Activated CD4-positive, alpha-beta T cell treated with anti-CD3 and anti-CD28 coated beads, Interleukin-2, amount 50 U/mL, for 1 hour (primary cell): ENCODE measurements around the gene ISG20L2.

ENCODE experiments used
- DNase-seq: peaks from one replicate; pipeline ENCODE4 v3.0.0-alpha.2; 2020

The ISG20L2 gene

DNA sequence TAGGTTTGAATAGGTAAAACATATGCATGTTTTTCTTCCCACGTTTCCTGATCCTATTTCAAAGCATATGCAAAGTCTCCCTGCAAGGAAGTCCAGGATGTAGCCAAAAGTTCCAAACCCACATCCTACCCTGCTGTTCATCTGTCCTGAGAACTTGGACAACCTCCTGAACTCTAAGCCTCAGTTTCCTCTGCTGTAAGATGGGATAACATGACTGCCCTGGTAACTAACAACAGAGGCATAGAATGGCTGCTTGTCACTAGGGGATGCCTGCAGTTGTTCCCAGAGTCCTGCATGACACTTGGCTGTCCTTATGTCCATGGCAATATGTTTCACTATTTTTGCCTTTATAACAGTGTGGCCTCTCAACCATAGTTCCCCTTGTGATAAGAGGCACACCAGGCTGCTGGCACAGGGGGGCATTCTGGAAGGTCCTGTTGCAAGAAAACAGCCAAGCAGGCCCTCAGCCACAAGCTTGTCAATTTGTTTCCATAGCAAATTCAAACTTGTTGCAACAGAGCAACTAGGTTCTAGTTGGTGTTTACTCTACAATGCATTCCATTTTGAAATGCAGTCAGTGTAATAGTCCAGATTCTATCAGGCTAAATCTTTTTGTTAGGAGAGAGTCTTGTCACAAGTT, 24.4 kb upstream of the ISG20L2 start:
- no peak for DNase-seq

DNA sequence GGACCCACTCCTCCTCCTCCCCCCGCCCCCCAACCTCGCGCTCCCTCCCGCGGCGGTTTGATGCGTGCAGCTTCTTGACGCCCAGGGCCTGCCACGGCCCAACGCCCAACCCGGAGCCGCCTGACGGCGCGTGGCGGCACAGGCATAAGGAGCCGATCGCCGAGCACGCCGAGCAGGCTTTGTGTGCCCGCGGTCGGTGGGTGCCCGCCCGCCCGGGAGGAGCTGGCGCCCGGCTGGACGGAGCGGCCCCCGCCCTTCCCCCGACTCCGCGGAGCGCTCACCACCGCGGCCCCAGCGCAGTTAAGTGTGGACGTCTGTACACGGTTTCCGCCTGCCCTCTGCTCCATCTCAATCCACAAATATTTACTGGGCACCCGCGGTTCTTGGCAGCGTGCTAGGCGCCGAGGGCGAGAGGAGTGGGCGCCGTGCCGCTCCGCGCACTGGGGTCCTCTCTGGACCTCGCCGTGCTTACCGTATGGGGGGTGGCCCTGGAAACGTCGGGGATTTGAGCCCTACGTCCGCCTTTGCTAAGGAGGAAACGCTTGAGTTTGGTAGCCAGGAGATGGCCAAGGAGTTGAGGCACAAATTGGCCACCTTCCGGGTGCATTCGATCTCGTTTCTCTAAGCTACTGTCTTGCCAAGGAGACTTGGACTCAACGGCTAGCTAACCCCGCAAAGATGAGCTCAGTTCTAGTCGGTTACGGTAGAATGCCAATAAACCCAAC, 23.4 kb upstream of the ISG20L2 start:
- DNase-seq, result peak; percentile 97

DNA sequence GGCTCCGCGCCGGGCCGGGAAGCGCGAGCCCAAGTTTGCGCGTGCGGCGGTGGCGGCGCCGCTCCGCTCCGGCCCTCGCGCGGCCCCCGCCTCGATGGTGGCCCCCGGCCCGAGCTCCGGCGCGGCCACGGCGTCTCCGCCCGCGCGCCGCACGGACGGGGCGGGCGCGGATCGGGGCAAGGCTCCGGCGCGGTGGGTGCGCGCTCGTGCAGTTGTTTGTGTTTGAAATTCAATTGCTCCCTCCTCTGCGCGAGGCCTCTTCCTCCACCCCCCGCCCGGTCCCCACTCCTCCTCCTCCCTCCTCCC, 22.8 kb upstream of the ISG20L2 start, which contains the start of gene HDGF:
TSS of gene HDGF (minus strand) at position 225 of the 306 bp plus-strand sequence. CDS start 246 bp downstream, outside the sequence.
- no peak for DNase-seq

DNA sequence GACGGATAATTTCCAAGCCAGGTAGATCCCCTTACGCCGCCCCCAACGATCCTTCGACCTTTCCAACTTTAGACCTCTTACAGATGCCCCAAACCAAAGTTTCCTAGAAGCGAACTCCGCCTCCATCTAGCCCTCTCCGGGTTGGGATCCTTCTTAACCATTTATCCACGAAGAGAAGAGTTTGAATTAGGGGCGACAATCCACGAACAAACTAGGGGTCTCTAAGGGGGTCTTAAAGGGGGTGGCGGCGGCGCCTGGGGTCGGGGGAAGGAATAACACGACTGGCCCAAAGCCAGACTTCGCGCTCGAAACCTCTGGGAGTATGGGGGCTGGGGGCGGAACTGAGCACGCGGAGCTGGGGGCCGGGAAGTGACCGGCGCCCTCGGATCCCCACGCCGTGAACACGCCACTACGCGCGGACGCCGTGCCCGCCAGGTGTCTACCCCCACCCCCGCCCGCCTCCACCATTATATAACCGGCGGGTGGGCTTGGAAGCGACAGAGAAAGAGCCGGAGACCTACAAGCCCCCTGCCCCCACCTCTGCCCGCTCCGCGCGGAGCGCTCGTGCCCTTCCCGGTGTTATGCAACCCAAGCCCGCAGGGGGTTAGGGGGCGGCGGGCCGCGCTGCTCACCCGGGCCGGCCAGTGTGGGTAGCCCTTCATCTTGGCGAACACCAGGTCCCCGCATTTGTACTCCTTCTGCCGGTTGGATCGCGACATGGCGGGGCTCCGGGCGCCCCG, 22.3 kb upstream of the ISG20L2 start:
- DNase-seq, result peak; percentile 33

DNA sequence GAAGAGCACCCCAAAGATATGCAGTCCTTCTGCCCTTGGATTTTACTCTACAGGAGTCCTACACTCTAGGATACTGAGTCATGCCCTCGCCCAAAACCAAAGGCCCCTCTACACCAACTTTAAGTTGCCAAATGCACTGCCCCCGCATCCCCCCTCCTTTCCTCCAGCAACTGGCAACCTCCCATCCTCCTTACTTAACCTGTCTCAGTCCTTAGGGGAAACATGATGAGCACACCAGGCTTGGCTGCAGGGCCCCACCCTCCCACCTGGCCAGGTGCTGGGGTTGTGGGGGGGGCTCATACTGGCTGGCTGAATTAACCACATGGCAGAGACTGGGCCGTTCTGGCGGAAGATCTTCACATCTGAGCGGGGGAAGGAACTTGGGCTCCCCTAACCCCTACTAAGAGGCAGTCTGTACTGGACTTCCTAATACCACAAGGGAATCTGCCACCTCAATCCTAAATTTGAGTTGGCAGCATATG, 21.7 kb upstream of the ISG20L2 start:
- DNase-seq, result no peak

DNA sequence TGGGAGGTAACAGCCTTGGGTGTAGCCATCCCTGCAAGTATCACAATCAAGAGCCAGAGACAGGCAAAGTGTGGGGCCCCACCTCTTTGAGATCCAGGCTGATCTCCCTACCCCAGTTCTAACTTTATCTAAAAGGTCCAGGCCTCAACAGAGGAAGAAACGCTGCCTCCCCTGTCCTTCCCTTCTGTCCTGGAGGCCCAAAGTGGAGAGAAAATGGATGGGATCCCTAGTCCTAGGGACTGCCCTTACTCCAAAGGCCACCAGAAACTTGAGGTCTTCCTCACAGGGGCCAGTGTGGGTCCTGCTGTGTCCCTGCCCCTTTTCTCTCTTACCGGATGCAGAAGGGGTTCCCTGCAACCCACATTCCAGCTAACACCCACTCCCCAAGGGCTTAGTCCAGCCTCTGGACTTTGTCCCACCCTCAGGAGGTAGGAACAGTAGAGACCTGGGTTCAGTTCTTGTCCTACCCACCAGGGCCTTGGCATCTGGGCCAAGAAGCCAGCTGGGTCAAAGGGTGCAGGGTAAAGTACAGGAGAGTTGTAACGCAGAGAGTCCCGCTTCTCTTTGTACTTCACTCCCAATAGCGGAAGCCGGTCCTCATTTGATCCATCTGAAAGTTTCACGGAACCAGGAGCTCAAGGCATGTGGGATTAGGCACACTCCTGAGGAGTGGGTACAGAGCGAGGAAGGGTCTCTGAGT, 21.0 kb upstream of the ISG20L2 start:
- DNase-seq, result no peak

DNA sequence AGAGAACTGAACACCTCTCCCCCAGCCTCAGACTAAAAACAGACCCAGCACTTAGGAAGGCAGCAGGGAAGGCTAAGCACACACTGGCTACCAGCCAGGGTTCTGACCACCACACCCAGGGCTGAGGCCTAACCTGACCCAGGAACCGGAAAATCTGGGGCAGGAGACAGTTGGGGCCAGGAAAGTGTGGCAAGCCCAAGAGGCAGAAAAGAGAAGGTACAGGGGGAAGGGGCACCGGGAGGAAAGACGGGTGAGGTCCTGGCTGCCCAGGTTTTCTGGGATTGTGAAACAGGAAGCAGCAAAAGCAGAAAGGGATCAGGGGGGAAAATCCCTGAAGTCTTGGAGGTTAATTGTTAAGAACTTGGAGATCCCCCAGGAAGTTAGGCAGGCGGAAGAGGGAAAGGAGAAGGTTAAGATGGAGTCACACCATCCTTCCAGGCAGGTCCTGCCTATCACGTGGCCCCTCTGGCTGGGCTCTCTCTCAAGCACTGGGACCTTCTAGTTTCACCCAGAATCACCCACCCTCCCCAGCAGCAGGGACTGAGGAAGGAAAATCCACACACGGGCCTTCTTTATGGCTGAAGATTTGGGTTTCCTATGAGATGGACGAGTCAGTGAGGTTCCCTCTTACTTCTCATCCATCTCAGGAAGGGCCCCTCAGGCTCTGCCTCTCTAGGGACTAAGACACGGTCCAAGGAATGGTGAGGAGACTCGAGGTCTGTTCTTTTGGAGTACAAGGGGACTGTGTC, 20.3 kb upstream of the ISG20L2 start:
- no peak for DNase-seq

DNA sequence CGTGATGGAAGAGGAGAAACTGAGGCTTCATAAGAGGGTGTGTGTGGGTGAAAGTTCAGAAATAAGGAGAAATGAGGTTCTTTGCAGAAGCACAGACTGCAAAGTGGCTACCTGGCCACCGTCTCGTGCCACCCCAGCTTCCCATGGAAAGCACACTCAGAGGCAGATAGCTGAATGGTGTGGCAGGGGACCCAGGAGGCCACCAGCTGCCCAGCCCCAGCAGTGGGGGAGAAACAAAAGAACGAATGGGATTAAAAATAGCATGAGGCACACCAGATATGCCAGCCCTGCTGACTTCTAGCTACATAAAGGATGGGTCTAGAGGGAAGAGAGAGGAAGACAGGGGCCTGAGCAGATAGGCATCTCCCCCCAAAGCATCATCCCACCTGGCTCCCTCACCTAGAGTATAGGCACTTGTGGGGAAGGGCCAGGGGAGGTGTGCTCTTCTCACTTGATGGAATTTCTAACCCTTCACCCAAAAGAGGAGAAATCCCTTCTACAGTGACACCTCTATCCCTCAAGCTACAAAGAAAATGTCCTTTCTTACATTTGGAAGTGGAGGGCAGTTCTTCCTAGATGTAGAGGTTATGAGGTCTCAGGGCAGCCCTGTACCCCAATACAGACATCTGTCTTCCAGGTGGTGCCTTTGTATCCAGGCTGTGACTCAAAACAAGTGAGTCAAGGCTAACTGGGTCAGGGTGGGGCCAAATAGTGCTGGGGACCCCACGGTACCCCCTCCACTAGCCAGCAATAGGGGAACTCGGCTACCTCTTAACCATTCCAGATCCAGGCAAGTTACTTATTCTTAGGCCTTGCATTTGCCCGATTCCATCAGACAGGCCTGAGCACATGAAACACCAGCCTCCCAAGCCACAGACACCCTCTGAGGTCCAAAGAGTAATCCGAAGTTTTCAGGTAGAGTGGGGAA, 19.4 kb upstream of the ISG20L2 start:
- DNase-seq, result no peak

DNA sequence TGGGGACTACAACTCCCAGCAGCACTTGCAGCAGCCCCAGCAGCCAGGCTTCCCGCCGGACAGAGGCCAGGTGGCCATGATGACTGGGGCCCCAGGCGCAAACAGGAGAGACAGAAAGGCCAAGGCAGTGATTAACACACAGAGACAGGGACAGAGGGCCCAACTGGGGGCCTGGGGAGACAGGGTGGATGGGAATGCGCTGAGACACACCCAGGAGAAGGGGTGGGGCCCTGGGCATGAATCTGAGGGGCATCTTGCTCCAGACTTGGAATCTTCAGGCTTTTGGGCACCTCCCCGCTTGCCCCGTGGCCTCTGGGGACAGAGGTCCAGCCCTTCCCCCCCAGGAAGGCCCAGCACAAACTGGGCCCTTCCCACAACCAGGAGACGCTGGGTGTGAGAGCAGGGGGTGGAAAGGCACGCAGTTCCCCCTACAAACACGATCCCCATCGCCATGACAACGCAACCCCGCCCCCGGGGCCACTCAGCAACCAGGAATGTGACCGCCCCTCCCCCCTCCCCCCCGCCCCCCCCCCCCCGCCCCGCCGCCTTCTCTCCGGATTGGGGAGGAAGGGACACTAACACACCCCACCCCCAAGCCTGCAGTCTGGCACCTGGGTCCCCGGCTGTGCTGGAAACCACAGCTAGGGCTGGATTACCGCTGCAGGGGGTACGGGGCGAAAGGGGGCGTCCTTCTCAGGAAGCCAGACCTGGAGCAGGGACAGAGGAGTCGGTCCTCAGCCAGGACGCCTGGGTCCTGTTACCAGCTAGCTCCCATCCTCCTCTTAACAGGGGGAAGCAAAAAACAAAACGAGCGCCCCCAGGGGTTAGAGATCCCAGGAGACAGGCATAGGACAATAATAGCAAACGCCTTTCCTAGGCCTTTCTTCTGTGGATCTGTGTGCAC, 18.4 kb upstream of the ISG20L2 start:
- peak; percentile 68 for DNase-seq

DNA sequence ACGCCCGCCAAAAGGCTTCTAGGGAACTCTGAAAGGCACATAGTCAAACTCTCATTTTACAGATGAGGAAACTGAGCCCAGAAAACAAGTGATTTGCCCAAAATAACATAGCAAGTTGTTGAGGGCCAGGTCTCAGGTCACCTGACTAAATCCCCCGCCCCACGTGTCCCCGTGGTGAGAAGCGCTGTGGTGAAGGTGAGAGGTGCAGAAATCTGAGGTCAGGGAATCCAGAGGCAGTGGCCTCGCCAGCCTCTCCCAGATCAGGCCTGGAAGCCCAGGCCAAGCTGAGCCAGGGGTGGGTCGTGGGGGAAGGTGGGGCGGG, 17.8 kb upstream of the ISG20L2 start:
- DNase-seq, result no peak

DNA sequence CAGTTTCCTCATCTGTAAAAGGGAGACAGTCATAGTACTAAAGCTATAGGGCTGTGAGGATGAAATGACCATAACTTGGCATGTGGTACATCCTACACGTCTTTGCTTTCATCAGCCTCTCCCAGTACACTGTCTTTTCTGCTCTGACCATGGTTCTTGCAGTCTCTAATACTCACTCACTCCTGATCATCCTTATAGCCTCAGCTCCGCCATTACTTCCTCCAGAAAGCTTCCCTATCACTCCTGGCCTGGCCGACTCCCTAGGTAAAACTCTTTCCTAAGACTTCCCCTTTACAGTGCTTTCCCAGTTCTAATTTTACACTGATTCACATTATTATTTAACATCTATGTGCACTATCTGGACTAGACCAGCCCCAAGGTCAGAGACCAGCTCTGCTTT, 17.3 kb upstream of the ISG20L2 start:
- no peak for DNase-seq

DNA sequence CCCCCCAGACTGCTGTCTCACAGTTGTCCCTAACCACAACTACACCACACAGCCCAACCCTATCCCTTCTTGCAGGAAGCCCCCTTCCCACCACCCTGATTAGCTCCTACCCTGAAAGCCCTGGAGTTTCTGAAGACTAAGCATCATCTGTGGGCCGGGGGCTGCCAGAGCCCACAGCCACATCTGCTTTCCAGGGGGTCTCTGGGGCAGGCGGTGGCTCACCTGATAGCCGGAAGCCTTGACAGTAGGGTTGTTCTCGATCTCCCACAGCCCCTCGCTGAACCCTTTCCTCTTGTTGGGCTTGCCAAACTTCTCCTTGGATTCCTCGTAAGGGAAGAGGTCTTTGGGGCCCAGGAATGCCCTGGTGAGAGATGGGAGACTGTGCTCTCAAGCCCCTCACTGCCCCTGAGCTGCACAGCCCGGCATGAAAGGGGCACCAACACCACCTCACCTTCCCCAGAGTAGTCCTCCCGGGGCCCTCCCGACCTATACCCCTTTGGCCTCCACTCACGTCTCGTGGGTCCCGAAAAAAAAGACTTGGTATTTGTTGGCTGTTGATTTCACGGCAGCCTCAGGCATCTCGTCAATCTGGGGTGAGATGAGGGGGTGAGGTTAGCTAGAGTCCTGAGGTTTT, 16.3 kb upstream of the ISG20L2 start:
- DNase-seq, result no peak

DNA sequence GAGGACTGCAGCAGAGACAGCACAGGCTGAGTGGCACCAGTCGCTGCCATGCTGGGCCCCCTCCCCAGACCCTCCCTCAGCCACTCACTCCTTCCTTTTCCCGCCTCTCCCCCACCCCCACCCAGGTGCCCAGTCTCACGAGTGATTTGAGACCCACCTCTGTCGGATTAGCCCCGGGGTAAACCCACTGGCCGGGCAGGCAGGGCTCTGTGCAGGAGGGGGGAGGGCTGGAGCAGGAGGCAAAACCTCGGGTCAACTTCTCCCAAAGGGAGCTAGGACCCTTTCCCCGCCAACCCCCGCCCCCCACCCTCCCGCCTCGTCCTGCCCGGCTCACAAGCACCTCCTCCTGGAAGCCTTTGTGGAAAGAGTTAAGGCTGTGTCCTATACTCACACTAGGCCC, 15.8 kb upstream of the ISG20L2 start:
- DNase-seq, result no peak

DNA sequence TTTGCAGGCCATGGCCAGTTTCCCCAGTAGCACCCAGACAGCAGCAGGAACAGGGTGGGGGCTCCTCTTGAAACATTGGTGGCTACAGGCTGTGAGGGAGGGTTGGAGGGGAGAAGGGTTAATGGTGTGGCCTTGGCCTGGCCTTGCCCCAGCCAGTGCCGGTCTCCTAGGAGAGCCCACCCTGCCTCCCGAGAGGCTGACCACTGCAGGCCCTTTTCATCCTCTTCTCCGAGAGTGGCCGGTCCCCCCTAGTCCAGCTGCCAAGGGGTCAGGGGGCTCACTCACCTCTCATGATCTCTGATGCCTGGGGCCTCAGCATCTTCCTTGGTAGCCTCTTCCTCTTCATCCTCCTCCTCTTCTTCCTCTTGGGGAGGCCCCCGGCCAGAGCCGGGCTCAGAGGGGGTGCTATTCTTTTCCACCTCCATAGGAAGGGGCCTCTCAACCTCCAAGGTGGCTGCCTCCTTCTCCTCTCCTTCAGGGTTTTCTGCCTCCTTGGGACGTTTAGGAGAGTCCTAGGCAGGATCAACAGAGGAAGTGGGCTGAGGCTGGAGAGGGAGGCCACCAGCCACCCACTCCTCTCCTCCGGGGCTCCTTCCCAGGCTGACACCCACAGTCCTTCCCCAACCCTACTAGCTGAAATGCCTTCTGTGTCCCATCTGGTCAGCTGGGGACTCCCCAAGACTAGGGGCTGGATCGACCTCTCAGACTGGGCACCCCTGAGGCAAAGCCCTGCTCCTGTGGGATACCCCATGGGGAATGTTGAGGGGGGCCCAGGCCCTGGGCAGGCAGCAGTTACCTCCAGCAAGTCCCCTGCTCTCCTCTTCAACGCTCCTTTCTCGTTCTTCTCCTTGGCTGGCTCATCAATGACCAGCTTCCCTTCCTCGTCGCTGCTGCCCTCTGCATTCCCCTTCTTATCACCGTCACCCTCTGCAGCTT, 15.1 kb upstream of the ISG20L2 start:
- DNase-seq, result no peak

DNA sequence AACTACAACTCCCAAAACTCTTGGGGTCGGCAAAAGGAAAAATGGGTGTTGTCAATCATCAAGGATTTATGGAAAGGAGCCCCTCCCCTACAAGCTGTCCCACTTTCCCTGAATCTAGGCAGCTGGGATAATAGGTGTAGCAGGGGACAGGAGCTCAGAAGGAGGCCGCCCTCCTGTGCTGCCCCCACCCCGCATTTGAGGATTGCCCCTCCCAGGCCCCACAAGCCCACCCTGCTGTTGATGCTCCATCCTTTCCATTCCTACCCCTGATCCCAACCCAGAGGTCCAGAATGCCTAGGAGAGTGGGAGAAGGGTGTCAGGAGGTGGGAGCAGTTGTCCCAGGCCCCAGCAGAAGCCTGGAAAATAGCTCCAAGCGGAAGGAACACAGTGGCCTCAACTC, 14.2 kb upstream of the ISG20L2 start:
- DNase-seq, result no peak

DNA sequence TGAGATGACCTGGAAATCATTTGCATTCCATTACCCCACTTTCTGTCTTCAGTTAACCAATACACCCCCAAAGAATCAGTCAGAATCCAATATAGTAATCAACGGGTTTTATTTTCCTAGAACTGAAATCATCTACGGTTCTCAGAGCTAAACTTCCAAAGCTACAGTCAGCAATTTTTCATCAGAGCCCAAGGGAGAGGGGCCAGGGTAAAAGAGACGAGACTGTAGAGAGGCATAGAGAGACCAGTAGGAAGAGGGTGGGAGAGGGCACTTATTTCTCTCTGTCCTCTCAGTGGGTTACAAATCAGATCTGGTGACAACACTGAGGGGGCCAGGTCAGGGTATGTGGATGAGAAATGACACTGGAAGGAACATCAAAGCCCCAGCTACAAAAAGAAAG, 13.5 kb upstream of the ISG20L2 start:
- no peak for DNase-seq

DNA sequence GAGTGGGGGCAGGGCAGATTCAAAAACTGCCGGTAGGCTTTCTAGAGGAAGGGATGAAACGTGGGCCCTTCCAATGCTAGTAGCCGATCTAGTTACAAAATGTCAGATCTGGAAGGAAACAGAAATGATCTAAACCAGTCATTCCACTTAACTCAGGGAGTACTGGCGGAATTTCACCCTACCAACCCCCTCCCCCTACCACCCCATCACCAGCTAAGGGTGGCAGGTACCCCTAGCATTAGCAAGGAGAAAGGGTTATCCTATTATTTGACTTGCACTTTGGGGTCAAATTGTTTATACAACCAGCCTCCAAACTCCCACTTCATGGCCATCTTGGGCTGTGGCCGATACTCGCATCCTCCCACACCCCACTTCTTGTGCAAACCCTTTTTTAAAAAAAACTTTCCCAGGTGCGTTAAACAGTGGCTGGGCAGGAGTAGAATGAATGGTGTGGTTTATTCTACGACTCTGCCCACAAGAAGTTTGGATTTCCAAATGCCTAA, 13.0 kb upstream of the ISG20L2 start:
- no peak for DNase-seq

DNA sequence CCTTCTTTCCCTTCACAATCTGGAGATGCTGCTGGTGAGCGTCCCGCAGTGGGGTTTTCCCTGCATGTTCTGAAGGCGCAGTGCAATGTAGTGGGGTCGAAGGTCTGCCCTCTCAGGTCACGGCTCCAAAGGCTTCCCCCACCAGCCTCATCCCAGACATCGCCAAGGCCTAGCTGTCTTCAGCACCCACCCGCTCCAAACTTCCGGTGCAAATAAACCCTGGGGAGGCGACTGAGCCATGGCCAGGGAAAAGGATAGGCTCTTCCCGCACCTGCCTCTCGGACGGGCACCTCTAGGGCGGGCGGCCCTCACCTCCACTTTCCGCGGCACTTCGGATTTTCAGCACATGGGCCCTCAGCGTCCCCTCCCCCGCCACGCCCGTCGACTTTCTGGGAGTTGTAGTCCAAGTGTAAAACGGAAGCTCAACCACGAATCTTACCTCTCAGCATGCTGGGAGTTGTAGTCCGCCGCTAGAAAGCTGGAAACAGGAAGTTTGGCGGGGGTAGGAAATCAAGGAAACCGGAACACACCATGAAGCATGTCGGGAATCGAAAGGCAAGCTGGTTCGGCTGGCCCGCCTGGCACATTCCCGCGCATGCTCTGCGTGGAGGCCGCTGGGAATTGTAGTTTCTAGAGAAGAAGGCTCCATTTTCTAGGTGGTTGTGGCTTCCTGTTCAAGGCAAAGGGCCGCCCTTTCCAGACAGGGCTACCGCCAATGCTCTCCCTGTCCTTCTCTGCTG, 12.3 kb upstream of the ISG20L2 start, which contains the start of gene MRPL24:
TSS of gene MRPL24 (minus strand) at position 348 of the 740 bp plus-strand sequence. CDS start 2,384 bp downstream, outside the sequence.
- peak; percentile 93 for DNase-seq
